AG04450 (cell line): Measurements from ENCODE around the gene SIX5. TPM values are rescaled to one million over a fixed set of nuclear protein-coding genes. Genes with fewer than 3 reads are reported as not detected.

ENCODE experiments used
- CTCF ChIA-PET: fragments of 300-600, 350-600 bp; formaldehyde crosslinking; extraction: SDS; loops from one replicate; lab custom pipeline; 2022; ENCODE audit warnings: antibody characterized with exemption, inconsistent platforms; lab: Charles Lee
- POLR2A ChIA-PET: fragments of 350-600 bp; formaldehyde crosslinking; extraction: SDS; loops from one replicate; lab custom pipeline; 2021; ENCODE audit warnings: antibody characterized with exemption, inconsistent platforms; lab: Yijun Ruan, JAX
- DNase-seq: peaks from one replicate; pipeline ENCODE4 v3.0.0-alpha.2; 2011; ENCODE audit warnings: low read depth, low spot score
- H3K27ac ChIP-seq: one replicate; pipeline ENCODE4 v1.5.1; 2012; ENCODE audit warnings: low read depth, low read length, control low read depth
- H3K27me3 ChIP-seq: one replicate; pipeline ENCODE4 v1.6.0; 2012; ENCODE audit warnings: low read length; ENCODE audit not compliant: control insufficient read depth, insufficient read depth
- H3K4me3 ChIP-seq: 2 replicates; pipeline ENCODE4 v1.5.1; 2011; ENCODE audit warnings: mild to moderate bottlenecking, low read depth, low read length, control low read depth
- H3K9me3 ChIP-seq: 2 replicates; pipeline ENCODE4 v1.5.1; 2012; ENCODE audit warnings: low read length; ENCODE audit not compliant: control insufficient read depth, insufficient read depth
- polyA plus RNA-seq: library from polyadenylated mRNA; depleted of rRNA; stranded (reverse); fragments of >200 nt; gene quantifications from 2 replicates; pipeline ENCODE4 v1.2.3, GENCODE V29; 2011
- TF ChIP-seq, protein P1 (sequence below): IDR thresholded peaks from 2 replicates; pipeline ENCODE4 v1.5.1; 2011; ENCODE audit warnings: low read depth, low read length, control low read depth, inconsistent platforms

Gene SIX5
- polyA plus RNA-seq, 1 experiment: 4.4 TPM

DNA sequence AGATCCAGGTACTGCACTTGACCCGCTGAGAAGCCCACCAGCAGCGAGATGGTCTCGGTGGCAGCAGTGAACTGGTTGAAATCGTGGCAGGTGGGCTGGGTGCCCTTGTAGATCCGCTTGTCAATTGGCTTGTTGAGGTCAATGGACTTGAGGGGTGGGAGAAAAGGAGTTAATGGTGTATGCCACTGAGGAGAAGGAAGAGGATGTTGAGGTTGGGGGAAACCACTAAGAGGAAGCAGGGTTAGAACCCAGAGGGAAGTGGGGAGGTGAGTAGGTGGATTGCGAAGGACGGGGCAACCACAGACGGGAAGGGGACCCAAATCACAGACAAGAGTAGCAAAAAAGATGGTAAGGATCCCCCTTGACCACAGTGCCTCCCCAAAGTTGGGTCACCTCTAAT, 21.9 kb upstream of the SIX5 start:
- peak overlapping the region; percentile 90 for H3K4me3 ChIP-seq
- TF ChIP-seq, protein P1, sequence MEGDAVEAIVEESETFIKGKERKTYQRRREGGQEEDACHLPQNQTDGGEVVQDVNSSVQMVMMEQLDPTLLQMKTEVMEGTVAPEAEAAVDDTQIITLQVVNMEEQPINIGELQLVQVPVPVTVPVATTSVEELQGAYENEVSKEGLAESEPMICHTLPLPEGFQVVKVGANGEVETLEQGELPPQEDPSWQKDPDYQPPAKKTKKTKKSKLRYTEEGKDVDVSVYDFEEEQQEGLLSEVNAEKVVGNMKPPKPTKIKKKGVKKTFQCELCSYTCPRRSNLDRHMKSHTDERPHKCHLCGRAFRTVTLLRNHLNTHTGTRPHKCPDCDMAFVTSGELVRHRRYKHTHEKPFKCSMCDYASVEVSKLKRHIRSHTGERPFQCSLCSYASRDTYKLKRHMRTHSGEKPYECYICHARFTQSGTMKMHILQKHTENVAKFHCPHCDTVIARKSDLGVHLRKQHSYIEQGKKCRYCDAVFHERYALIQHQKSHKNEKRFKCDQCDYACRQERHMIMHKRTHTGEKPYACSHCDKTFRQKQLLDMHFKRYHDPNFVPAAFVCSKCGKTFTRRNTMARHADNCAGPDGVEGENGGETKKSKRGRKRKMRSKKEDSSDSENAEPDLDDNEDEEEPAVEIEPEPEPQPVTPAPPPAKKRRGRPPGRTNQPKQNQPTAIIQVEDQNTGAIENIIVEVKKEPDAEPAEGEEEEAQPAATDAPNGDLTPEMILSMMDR: no peak
- no peaks in the 10 kb centered on the region for H3K27me3 ChIP-seq
- H3K27ac ChIP-seq: no peak overlapping the region
- H3K9me3 ChIP-seq: no peaks in the 10 kb centered on the region
- no peak for DNase-seq
- POLR2A ChIA-PET: interaction anchor here (1.0 kb wide), 2 partner anchors 8 to 21 kb away, joined by 3 to 4 read pairs; partner anchors contain the start of genes DMPK and SIX5
- CTCF ChIA-PET: no interaction called here

DNA sequence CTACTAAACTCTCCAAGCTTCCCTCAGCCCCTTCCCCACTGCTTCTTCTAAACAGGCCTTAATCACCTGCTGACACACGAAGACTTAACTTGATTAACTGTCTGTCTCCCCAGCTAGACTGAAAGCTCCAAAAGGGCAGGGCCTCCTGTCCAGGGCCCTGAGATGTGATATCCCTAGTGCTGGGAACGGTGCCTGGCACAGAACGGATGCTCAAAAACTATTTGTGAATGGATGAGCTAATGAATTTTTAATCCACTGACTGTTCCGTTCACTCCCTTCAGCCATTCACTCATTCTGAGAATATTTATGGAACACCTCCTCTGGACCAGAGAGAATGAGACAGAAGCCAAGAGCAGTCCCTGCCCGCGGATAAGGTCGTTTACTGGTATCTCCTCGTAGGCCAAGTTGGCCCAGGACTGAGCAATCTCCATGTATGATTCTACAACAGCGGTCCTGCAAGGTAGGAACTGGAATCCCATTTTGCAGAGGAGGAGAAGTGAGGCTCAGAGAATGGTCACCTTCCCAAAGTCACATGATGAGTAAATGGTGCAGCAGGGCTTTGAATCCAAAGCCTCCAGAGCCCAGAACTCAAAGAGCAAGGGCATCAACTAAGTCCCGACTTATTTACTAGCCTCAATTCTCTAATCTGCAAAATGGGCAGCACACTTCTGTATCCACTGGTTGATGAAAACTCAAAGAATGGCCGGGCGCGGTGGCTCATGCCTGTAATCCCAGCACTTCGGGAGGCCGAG, 20.2 kb upstream of the SIX5 start:
- Histone ChIP-seq H3K27me3 (no peaks in the 10 kb centered on the region), H3K27ac (no peak overlapping the region), H3K4me3 (no peak overlapping the region), H3K9me3 (no peaks in the 10 kb centered on the region)
- no peak for DNase-seq
- ChIA-PET CTCF (interaction anchor here (1.3 to 1.4 kb wide), 2 partner anchors 10 to 27 kb away, joined by 3 to 4 read pairs; no protein-coding TSS in a partner anchor), POLR2A (no interaction called here)
- TF ChIP-seq, protein P1: no peak

DNA sequence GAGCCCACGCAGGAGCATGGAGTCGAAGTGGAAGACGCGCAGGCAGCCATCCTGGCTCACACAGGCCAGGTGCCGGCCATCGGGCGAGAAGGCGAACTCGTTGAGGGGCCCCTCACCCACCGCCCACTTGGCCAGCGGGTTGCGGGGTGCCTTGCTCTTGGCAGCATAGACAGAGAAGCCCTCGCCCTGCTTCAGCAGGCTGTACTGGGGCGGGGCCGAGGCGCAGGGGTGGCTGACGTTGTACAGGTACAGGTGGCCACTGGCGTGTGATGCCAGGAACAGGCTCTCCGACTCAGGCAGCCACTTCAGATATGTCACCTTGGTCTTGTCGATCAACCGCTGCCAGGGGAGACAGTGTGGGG, 17.5 kb upstream of the SIX5 start:
- TF ChIP-seq, protein P1: no peak
- Histone ChIP-seq H3K4me3 (no peak overlapping the region), H3K27ac (no peak overlapping the region), H3K9me3 (no peaks in the 10 kb centered on the region), H3K27me3 (no peaks in the 10 kb centered on the region)
- ChIA-PET POLR2A (no interaction called here), CTCF (no interaction called here)
- DNase-seq: no peak

DNA sequence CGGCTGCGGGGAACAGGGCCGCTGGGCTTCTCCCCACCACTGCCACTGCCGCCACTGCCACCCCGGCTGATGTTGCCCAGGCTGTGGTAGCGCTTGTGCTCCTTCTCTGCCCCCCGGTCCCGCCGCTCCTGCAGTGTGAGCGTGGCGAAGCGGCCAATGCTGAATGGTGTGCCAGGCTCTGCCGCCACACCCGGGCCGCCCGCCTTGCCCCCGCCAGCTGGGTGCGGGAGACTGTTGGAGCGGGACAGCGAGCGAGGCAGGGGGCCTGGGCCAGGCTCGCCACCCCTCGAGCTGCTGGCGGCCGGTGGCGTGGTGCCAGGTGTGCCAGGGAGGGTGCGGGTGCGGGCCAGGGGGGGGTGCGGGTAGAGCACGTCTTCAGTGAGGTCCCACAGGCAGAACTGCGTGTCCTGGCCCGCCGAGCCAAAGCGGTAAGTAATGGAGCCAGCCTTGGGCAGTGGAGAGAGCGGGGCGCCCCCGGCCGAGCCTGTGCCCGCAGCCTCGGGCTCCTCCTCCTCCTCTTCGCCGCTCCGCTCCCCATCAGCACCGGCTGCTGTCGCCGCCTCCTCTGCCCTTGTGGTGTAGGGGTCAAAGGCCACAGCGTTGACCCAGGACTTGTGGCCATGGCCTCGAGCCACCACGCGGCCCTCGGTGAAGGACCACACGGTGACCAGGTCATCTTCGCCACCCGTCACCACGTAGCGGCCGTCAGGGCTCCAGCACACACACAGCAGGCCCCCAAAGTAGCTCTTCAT, 16.9 kb upstream of the SIX5 start:
- Histone ChIP-seq H3K27me3 (no peaks in the 10 kb centered on the region), H3K4me3 (no peak overlapping the region), H3K9me3 (no peaks in the 10 kb centered on the region), H3K27ac (no peak overlapping the region)
- CTCF ChIA-PET: no interaction called here
- DNase-seq: no peak
- TF ChIP-seq, protein P1: no peak
- POLR2A ChIA-PET: interaction anchor here (0.6 kb wide), 1 partner anchor 17 kb away, joined by 4 read pairs; no protein-coding TSS in a partner anchor

DNA sequence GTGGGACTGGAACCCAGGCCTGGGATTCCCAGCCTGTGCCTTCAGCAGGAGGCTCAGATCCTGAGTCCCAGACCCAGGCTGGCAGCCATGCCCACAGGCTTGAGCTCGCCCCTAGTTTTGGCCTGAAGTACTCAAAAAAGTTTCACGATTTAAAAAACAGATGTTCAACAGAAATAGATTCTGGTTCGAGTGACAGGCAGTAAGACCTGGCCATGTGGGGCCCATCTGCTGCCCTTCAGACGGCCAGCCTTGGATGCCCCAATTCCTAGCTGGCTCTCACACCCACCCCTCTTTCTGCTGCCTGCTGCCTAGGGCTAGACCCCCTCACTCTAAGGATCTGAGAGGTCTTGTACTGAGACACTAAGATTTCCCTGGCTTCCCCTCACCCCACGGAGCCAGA, 16.0 kb upstream of the SIX5 start:
- Histone ChIP-seq H3K27ac (peak overlapping the region; percentile 31), H3K27me3 (no peaks in the 10 kb centered on the region), H3K4me3 (no peak overlapping the region), H3K9me3 (no peaks in the 10 kb centered on the region)
- ChIA-PET CTCF (interaction anchor here (1.2 to 2.0 kb wide), 3 partner anchors 14 to 32 kb away, joined by 3 to 8 read pairs (median 5); partner anchors contain the start of gene SIX5), POLR2A (no interaction called here)
- no peak for DNase-seq
- TF ChIP-seq, protein P1: no peak
